Tibial artery (tissue), 4 donors: ENCODE results near the gene THSD7B.
"Not testable (repeated sequence)": the region's sequence is repeated elsewhere in the genome, so short reads cannot be mapped to it uniquely, and the experiment has no call there.

Experiments
- DNase-seq, 2 donors: peaks; one replicate each; pipeline ENCODE4 v3.0.0-alpha.2; 2019
- H3K27ac ChIP-seq, 2 donors: fragments of 200-600 bp; sonication (generic) in 1 of 2; 1 replicate in 1 of 2; 2 replicates in 1 of 2; pipeline ENCODE4 v1.5.1; 2018 to 2019; ENCODE audit warnings: mild to moderate bottlenecking in 1 of 2
- H3K27me3 ChIP-seq, 2 donors: fragments of 200-600 bp; sonication (generic) in 1 of 2; one replicate each; pipeline versions ENCODE4 v1.5.1 to v1.6.0; 2016 to 2019
- H3K36me3 ChIP-seq, 3 donors: fragments of 200-600 bp; sonication (generic) in 2 of 3; one replicate each; pipeline ENCODE4 v1.5.1; 2016 to 2019; ENCODE audit warnings: mild to moderate bottlenecking in 2 of 3
- H3K4me1 ChIP-seq, 4 donors: fragments of 200-600 bp; sonication (generic) in 2 of 4; 1 replicate in 3 of 4; 2 replicates in 1 of 4; pipeline ENCODE4 v1.5.1; 2016 to 2019
- H3K4me3 ChIP-seq, 2 donors: fragments of 200-600 bp; sonication (generic) in 1 of 2; 1 replicate in 1 of 2; 2 replicates in 1 of 2; pipeline ENCODE4 v1.5.1; 2018 to 2019; ENCODE audit warnings: mild to moderate bottlenecking in 2 of 2
- H3K9me3 ChIP-seq, 3 donors: fragments of 200-600 bp; sonication (generic) in 1 of 3; one replicate each; pipeline ENCODE4 v1.5.1; 2016 to 2019
- intact Hi-C: fragments of 100-400 bp; cut with DNase I; formaldehyde crosslinking; loops from one replicate; pipeline ENCODE4 v1.15.0; 2023; ENCODE audit warnings: low total_unique reads
- TF ChIP-seq, protein P1 (sequence below), 2 experiments: fragments of 200-600 bp in 1 of 2; fragments of 450-650 bp in 1 of 2; IDR thresholded peaks; one replicate each; pipeline ENCODE4 v1.5.1; 2017 to 2019; ENCODE audit warnings: antibody characterized with exemption in 2 of 2, mild to moderate bottlenecking in 1 of 2, moderate library complexity in 1 of 2

The THSD7B gene

DNA sequence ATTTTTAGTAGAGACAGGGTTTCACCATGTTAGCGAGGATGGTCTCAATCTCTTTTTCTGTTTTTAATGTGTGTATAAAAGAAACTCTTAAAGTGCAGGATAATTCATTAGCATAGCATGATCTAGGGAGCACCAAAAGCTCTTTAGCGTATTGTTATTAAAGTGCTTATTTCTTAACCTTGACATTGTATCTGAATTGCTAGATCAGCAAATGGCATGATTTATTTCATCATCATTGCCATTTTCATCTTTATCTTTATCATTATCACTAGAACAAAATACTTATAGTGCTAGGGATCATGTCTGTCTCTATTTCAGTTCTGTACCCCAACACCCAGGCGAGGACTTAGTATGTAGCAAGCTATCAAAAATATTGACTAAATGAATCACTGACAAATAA lies 805.1 kb downstream of the THSD7B start:
- TF ChIP-seq, protein P1, sequence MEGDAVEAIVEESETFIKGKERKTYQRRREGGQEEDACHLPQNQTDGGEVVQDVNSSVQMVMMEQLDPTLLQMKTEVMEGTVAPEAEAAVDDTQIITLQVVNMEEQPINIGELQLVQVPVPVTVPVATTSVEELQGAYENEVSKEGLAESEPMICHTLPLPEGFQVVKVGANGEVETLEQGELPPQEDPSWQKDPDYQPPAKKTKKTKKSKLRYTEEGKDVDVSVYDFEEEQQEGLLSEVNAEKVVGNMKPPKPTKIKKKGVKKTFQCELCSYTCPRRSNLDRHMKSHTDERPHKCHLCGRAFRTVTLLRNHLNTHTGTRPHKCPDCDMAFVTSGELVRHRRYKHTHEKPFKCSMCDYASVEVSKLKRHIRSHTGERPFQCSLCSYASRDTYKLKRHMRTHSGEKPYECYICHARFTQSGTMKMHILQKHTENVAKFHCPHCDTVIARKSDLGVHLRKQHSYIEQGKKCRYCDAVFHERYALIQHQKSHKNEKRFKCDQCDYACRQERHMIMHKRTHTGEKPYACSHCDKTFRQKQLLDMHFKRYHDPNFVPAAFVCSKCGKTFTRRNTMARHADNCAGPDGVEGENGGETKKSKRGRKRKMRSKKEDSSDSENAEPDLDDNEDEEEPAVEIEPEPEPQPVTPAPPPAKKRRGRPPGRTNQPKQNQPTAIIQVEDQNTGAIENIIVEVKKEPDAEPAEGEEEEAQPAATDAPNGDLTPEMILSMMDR (IDR thresholded peaks at IDR 0.05): no peak
- no peaks in the 10 kb centered on the region for H3K27me3 ChIP-seq
- no peaks in the 10 kb centered on the region for H3K9me3 ChIP-seq
- H3K27ac ChIP-seq: no peak overlapping the region
- DNase-seq: no peak
- no peaks in the 10 kb centered on the region for H3K4me1 ChIP-seq
- H3K36me3 ChIP-seq: no peaks in the 10 kb centered on the region
- intact Hi-C loops: no loop called here
- H3K4me3 ChIP-seq: no peak overlapping the region

DNA sequence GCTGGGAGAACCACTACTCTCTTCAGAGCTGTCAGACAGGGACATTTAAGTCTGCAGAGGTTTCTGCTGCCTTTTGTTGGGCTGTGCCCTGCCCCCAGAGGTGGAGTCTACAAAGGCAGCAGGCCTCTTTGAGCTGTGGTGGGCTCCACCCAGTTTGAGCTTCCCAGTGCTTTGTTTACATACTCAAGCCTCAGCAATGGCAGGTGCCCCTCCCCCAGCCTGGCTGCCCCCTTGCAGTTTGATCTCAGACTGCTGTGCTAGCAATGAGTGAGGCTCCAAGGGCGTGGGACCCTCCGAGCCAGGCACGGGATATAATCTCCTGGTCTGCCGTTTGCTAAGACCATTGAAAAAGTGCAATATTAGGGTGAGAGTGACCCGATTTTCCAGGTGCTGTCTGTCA lies 822.5 kb downstream of the THSD7B start:
- DNase-seq, H3K27me3 ChIP-seq, H3K36me3 ChIP-seq, H3K4me3 ChIP-seq, H3K27ac ChIP-seq, intact Hi-C loops, H3K9me3 ChIP-seq, H3K4me1 ChIP-seq: not testable (repeated sequence)

- H3K4me1 ChIP-seq, H3K27ac ChIP-seq, H3K9me3 ChIP-seq, H3K4me3 ChIP-seq, H3K36me3 ChIP-seq, intact Hi-C loops, DNase-seq, H3K27me3 ChIP-seq: not testable (repeated sequence)
Observed at GRCh38 chr2:137588578-137588977, 823.2 kb downstream of the THSD7B start.

DNA sequence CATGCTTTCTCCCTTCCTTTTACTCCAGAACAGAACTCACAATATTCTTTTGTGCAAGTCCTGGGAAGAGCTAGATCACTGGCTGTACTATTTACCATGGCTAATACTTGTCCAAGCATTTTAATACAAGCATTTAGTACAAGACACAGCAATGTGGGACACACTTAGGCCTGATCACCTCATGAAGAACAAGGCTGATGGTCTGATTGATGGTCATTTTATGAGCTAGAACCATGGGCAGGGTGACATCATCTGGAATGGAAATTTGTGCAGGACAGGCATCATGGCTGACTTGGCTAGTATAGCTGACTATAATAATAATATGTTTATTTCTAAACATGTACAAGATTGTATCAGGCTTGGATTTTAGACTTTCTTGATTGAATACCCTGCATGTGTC lies 824.8 kb downstream of the THSD7B start:
- no peak for DNase-seq
- TF ChIP-seq, protein P1 (IDR thresholded peaks at IDR 0.05): no peak

DNA sequence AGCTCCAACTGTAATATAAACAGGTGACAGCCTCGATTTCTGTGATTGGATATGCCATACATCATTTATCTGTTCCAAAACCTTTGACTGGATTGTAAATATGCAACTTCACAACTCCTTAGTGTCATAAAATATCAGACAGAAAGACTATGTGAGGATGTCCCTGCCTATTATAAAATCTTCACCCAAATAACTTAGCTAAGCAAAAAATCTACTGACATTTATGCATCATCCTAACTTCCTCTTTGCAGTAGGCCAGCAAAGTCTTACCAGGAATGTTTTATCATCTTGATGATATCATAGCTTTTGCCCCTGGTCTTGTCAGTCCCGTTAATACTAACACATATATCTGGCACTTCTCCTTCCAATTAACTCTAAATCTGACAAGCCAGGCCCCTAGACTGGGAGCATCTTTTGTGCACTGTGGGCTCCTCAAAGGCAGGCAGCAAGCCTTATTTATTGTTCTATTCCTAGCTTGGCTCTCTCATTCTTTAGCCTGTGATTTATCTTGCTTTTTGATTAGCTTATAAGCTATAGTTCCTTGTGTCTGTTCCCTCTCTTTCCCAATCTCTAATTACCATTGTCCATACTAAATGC lies 842.5 kb downstream of the THSD7B start:
- no peak for DNase-seq
- no peaks in the 10 kb centered on the region for H3K9me3 ChIP-seq
- H3K4me3 ChIP-seq: no peak overlapping the region
- no peaks in the 10 kb centered on the region for H3K36me3 ChIP-seq
- intact Hi-C loops: no loop called here
- H3K4me1 ChIP-seq: no peaks in the 10 kb centered on the region
- no peaks in the 10 kb centered on the region for H3K27me3 ChIP-seq
- H3K27ac ChIP-seq: no peak overlapping the region
- TF ChIP-seq, protein P1 (IDR thresholded peaks at IDR 0.05): no peak

More for the DNA sequence above, 824.8 kb downstream of the THSD7B start:
- H3K4me3 ChIP-seq: no peak overlapping the region
- no peak overlapping the region for H3K27ac ChIP-seq
- H3K27me3 ChIP-seq: no peaks in the 10 kb centered on the region
- intact Hi-C loops: no loop called here
- H3K36me3 ChIP-seq: no peaks in the 10 kb centered on the region
- H3K9me3 ChIP-seq: no peaks in the 10 kb centered on the region
- no peaks in the 10 kb centered on the region for H3K4me1 ChIP-seq

GRCh38 chr2:137638932-137639331 lies 873.6 kb downstream of the THSD7B start:
- TF ChIP-seq, protein P1 (IDR thresholded peaks at IDR 0.05): no peak
- no peak overlapping the region for H3K27ac ChIP-seq
- no peaks in the 10 kb centered on the region for H3K4me1 ChIP-seq
- no peaks in the 10 kb centered on the region for H3K9me3 ChIP-seq
- DNase-seq: no peak
- no peaks in the 10 kb centered on the region for H3K36me3 ChIP-seq
- H3K27me3 ChIP-seq: no peaks in the 10 kb centered on the region
- no peak overlapping the region for H3K4me3 ChIP-seq
- intact Hi-C loops: no loop called here

GRCh38 chr2:137644731-137645130 lies 879.4 kb downstream of the THSD7B start:
- Histone ChIP-seq H3K4me3 (no peak overlapping the region), H3K27me3 (no peaks in the 10 kb centered on the region), H3K4me1 (no peaks in the 10 kb centered on the region), H3K9me3 (no peaks in the 10 kb centered on the region), H3K27ac (no peak overlapping the region), H3K36me3 (no peaks in the 10 kb centered on the region)
- no peak for DNase-seq
- intact Hi-C loops: no loop called here
- TF ChIP-seq, protein P1 (IDR thresholded peaks at IDR 0.05): no peak
